HG02943 (cell line): ENCODE results near the gene GABRG3.
"Not testable (repeated sequence)": the region's sequence is repeated elsewhere in the genome, so short reads cannot be mapped to it uniquely, and the experiment has no call there.

Source experiments
- ATAC-seq: cut with Tn5 transposase; IDR thresholded peaks from one replicate; pipeline ENCODE4 v1.9.1; 2021; ENCODE audit warnings: mild to moderate bottlenecking, low read depth, moderate library complexity; ENCODE audit not compliant: unreplicated experiment

The GABRG3 gene

GRCh38 chr15:26985050-26985449 is 14.1 kb downstream of the GABRG3 start:
- no peak for ATAC-seq

DNA sequence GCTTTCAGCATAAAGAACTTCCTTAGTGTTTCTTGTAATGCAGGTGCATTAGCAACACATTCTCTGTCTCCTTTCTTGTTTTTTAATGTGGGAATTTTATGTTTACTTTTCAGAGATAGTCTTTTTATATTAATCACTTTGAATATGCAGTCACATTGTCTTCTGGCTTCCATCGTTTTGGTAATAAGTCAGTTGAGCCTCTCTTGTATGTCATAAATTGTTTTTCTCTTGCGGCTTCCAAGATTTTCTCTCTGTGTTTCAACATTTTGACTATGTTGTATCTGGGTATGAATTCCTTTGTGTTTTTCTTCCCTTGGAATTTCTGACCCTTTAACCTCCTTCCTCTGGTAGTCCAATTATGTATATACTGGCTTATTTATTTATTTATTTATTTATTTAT is 25.3 kb downstream of the GABRG3 start:
- no peak for ATAC-seq

- not testable (repeated sequence) for ATAC-seq
Observed at GRCh38 chr15:27003003-27003402, 32.0 kb downstream of the GABRG3 start.

DNA sequence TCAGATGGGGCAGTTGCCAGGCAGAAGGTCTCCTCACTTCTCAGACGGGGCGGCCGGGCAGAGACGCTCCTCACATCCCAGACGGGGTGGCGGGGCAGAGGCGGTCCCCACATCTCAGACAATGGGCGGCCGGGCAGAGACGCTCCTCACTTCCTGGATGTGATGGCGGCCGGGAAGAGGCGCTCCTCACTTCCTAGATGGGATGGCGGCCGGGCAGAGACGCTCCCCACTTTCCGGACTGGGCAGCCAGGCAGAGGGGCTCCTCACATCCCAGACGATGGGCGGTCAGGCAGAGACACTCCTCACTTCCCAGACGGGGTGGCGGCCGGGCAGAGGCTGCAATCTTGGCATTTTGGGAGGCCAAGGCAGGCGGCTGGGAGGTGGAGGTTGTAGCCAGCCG is 33.2 kb downstream of the GABRG3 start:
- ATAC-seq = not testable (repeated sequence)

DNA sequence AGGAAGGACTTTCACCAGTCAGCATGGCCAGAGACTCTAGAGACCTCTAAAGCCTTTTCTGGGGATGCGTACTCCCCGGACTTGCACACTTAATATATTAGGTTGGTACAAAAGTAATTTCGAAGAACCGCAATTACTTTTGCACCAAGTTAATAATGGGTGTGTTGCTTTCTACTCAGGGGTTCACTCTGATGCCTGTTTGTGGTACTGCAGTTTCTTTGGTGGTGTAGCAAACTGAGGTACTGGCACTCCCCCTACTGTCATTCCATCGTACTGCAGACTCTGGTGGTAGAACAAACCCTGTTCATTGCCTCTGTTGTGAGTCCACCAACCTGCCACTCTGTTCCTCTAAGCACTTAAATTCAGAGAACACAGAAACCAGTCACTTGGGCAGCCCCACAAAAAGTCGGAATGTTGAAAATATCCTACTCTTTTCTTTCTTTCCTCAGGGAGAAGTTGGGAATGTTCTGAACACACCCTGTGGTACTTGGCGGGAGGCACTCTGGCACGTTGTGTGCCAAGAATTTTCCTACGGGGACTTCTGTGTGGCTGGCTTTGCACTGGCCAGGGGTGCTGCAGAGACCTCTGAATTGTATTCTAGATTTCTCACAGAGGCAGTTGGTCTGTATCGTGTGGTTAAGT is 46.3 kb downstream of the GABRG3 start:
- no peak for ATAC-seq

- ATAC-seq = no peak
Observed at GRCh38 chr15:27019687-27020086, 48.7 kb downstream of the GABRG3 start.

DNA sequence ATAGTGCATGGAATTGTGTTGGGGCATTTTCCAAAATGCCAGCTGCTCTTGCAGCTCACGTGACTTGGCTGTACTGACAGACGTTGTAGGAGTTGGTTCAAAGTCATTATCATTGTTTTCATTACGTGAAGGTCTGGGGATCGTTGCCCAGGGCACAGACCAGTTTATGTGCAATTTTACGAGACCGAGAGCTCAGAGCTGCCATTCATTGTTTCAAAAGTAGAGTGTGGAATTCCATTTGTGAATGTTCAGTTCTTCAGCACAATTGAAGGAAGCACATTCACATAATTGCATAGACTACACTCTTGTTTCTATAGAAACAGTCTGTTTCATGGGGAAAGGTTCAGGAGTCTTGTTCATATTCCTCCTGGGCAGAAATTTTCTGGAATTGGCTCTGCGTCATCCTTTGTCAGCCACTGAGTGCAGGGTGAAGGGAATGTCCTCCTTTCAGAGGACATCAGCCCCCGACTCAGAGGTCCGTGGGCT is 54.5 kb downstream of the GABRG3 start:
- no peak for ATAC-seq

GRCh38 chr15:27027229-27027628 is 56.2 kb downstream of the GABRG3 start:
- no peak for ATAC-seq

GRCh38 chr15:27028858-27029477 is 58.0 kb downstream of the GABRG3 start:
- ATAC-seq = no peak

- no peak for ATAC-seq
Observed at GRCh38 chr15:27036210-27036609, 65.2 kb downstream of the GABRG3 start.

DNA sequence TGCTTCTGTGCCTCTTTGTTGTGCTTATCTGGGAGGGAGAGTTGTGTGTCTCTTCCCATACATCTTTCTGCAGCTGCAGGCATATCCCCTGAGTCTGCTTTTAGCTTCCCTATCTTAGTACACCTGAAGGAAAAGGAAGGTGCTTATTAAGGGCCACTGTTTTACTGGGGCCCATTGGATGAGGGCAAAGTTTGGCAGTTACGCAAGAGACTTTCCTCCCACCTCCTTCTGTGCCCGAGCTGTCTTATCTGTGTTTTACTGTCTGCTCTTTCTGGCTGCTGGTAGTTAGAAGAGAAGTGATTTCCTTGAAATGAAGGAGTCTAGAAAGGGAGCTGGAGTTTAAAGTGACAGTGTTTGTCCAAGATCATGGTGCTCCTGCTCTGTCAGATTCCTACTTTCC is 66.5 kb downstream of the GABRG3 start:
- no peak for ATAC-seq

DNA sequence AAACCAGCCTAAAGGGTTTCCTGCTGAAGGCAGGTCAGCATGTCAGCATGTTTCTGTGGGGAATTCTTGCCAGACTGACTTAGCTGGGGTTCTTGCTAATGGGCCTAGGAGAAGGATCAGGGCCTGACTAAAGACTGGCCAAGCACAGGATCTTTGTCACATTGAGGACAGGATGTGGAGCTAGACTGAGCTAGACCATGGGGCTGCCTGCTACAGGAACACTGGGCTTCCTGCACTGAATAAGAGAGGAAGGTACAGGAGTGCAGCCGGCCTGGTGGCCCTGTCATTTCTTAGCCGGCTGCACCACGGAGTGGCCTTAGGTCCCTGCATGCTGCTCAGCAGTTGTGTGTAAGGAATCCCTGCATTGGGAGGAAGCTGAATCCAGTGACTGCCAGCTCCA is 68.2 kb downstream of the GABRG3 start:
- no peak for ATAC-seq

- no peak for ATAC-seq
Observed at GRCh38 chr15:27042230-27042629, 71.2 kb downstream of the GABRG3 start.

- ATAC-seq = no peak
Observed at GRCh38 chr15:27042646-27043045, 71.7 kb downstream of the GABRG3 start.

DNA sequence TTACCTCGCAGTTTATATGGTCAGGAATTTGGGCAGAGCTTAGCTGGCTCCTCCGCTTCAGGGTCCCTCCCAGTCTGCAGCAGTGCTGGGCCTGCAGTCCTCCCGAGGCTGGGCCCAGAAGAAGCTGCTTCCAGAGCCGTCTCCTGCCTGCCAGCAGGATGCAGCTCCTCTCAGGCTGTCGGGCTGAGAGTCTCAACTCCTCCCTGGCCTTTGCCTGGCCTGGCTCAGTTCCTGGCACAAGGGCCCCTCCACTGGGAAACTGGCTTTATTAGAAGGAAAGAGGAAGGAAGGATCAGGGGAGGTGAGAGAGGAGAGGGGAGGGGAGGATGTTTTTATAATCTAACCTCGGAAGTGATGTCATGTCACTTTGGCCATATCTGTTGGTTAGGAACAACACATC is 72.8 kb downstream of the GABRG3 start:
- no peak for ATAC-seq

DNA sequence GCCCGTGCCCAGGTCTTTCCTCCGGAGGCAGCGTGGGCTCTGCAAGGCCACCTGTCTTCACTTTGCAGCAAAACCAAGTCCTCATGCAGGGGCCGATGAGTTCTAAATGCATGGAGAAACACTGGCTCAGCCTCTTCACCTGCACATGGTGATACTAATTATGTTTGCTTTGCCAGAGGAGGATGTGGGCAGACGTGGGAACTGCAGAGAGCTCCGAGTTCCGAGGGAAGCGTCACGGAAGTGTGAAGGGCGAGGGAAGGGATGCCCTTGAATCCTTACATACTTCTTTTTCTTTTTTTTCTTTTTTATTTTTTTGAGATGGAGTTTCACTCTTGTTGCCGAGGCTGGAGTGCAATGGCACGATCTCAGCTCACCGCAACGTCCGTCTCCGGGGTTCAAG is 74.8 kb downstream of the GABRG3 start:
- no peak for ATAC-seq

DNA sequence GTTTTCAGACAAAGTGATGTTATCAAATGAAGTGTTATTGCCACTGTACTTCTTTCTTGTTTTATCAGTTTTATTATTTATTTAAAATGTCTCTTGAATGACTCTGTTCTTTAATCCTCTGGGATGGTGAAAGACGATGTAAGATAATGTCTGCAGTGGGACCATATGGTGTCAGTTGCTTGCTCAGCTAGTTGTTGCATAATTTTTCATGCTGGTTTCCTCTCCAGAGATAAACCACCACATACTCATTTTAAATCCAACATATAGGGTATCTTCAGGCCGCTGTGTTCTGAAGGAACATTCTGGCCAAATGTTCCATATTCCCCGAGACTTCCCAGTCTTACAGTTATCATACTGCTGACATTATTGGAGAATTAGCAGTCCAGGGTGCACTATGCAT is 75.9 kb downstream of the GABRG3 start:
- ATAC-seq = no peak

DNA sequence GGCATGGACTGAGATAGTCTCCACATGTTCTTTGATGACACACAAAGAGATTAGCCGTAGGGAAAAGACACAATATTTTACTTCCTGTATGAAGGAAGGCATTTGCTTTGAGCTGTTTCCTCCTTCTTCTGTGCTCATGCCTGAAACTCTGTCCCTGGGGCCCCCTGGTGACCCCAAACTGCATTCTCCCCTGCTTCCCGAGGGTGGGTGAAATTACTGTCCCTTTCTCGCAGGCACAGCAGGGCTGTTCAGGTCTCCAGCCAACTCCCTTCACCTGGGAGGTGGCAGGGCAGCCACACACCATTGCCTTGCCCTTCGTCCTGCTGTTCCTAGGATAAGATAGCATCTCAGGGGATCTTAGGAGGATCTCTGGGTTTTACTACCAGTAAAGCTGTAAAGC is 79.2 kb downstream of the GABRG3 start:
- no peak for ATAC-seq

DNA sequence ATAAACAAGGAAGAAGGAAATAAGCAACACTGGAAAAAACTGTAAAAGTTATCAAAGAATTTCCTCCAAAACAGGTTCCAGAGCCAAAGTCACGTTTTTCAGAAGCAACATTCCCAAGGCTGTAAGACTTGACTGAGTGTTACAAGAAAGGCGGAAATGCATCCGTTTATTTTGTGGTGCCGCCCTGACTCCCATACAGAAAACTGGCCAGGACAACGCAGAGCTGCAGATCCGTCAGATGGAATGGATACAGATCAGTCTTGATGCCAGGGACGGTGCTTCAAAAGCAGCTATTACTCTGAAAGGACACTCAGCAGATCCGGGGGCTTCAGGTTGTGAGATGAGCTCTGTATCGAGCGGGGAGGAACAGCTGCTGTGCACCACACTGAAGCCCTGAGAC is 83.4 kb downstream of the GABRG3 start:
- no peak for ATAC-seq

DNA sequence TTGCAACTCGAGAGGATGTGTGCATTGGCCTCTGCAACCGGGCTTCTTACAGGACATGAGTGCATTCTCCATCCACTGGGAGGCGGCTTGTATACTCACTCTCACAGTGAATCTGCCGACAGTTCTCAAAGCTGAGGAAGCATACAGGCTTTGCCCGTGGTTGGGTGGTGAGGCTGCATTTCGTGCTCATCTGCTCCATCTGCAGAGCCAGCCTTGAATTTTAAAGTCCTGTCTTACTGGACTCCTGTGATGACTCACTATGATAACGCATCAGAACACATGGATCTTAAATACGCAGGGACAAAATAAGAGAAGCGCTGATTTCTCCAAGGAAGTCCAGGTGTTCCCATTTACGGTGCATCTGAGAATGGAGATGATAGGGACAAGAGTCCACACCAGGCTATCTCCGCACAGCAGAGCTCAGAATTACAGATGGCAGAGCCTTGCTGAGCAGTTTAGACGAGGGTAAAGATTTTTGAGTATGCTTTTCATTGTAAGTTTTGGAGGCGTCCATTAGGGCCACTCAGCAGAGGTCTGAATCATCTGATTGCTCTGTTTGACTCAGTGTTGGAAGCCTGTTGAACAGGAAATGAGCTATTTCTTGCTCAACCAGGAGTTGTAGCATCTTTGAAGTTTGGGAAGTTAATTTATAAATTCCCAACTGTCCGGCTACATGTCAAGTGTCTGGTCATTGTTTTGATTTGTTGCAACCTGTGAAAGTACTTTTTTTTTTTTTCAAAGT is 87.1 kb downstream of the GABRG3 start:
- ATAC-seq = no peak

DNA sequence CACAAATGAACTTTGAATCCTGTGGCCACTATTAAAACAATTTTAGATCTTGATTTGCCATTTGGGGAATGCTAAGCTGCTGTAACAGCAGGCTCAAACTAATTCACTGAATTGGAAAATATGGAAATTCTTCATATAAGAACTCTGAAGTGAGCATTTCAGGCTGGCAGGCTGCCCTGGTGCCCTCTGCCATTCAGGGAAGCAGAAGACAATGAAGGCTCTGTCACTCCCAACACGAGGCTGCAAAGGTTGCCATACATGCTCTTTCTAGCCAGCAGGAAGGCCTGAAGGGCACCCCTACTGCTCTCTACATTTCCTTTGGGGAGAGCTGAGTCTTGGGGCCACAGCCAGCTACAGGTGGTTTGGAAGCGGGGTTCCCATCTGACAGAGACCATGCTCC is 88.0 kb downstream of the GABRG3 start:
- no peak for ATAC-seq
